ENCODE results near the gene LSP1.
"Not testable (repeated sequence)": the region's sequence is repeated elsewhere in the genome, so short reads cannot be mapped to it uniquely, and the experiment has no call there.

Gene LSP1

GRCh38 chr11:1852877-1853276 is at the start of gene LSP1:
TSS of gene LSP1 (plus strand) at chr11:1853084. CDS start at chr11:1853145, 61 bp downstream.
- H3K4me3 Mint-ChIP-seq = peak within 1 kb of the TSS; percentile 96
- H3K27ac Mint-ChIP-seq = peak within 1 kb of the TSS; percentile 98
- no peaks in the 10 kb centered on the region for H3K27me3 Mint-ChIP-seq
- no peaks in the 10 kb centered on the region for H3K36me3 Mint-ChIP-seq
- H3K9me3 Mint-ChIP-seq = no peaks in the 10 kb centered on the region
- H3K4me1 Mint-ChIP-seq = peaks cover 67% of the 10 kb centered on the region

DNA sequence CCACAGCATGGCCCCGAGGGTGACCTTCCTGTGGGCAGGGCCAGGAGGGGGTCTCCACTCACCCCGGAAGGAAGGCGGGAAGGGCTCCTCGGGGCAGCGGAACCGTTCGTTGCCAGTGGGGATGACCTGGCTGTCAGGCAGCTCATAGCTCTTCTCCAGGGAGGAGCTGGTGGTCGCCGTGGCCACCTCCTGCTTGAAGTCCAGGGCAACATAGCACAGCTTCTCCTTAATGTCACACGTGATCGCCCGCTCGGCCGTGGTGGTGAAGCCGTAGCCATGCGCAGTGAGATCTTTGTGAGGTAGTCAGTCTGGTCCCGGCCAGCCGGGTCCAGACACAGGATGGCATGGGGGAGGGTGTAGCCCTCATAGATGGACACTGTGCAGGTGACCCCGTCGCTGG is 49.6 kb upstream of the LSP1 start:
- H3K4me1 Mint-ChIP-seq = no peaks in the 10 kb centered on the region
- no peaks in the 10 kb centered on the region for H3K9me3 Mint-ChIP-seq
- H3K36me3 Mint-ChIP-seq = no peaks in the 10 kb centered on the region
- H3K4me3 Mint-ChIP-seq = no peak overlapping the region
- peaks cover 8% of the 10 kb centered on the region for H3K27me3 Mint-ChIP-seq
- H3K27ac Mint-ChIP-seq = no peak overlapping the region

DNA sequence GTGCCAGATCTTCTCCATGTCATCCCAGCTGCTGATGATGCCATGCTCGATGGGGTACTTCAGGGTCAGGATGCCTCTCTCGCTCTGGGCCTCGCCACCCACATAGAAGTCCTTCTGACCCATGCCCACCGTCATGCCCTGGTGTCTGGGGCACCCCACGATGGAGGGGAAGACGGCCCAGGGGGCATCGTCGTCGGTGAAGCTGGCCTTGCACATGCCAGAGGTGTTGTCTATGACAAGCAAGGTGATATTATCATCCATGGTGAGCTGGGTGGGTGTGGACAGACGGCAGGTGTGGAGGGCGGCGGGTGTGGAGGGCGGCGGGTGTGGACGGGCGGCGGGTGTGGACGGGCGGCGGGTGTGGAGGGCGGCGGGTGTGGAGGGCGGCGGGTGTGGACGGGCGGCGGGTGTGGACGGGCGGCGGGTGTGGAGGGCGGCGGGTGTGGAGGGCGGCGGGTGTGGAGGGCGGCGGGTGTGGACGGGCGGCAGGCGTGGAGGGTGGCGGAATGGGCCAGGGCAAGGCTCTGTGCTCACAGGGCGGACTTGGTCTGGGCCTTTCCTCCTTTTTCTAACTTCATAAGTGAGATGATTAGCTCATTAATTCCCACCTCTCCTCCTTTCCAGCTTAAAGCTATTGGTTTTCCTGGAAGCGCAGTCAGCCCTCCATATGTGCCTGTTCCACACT is 48.9 kb upstream of the LSP1 start:
- H3K36me3 Mint-ChIP-seq, H3K4me1 Mint-ChIP-seq, H3K27ac Mint-ChIP-seq, H3K4me3 Mint-ChIP-seq, H3K27me3 Mint-ChIP-seq, H3K9me3 Mint-ChIP-seq: not testable (repeated sequence)

DNA sequence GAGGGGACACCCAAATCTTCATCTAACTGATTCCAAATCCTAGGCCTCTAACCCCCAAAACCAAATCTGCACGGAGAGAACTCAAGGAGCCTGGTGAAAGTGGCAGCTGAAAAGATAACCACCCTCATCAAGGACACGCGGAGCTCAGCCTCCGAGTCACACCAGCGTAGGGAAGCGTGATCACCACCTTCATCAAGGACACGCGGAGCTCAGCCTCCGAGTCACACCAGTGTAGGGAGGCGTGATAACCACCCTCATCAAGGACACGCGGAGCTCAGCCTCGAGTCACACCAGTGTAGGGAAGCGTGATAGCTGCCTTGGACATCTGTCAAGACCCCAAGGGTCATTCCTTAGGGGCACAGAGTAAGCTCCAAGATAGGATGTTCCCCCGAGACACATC is 47.4 kb upstream of the LSP1 start:
- Mint-ChIP-seq H3K27ac (no peak overlapping the region), H3K4me3 (no peak overlapping the region), H3K9me3 (no peaks in the 10 kb centered on the region), H3K36me3 (no peaks in the 10 kb centered on the region), H3K27me3 (peaks cover 4% of the 10 kb centered on the region), H3K4me1 (no peaks in the 10 kb centered on the region)

DNA sequence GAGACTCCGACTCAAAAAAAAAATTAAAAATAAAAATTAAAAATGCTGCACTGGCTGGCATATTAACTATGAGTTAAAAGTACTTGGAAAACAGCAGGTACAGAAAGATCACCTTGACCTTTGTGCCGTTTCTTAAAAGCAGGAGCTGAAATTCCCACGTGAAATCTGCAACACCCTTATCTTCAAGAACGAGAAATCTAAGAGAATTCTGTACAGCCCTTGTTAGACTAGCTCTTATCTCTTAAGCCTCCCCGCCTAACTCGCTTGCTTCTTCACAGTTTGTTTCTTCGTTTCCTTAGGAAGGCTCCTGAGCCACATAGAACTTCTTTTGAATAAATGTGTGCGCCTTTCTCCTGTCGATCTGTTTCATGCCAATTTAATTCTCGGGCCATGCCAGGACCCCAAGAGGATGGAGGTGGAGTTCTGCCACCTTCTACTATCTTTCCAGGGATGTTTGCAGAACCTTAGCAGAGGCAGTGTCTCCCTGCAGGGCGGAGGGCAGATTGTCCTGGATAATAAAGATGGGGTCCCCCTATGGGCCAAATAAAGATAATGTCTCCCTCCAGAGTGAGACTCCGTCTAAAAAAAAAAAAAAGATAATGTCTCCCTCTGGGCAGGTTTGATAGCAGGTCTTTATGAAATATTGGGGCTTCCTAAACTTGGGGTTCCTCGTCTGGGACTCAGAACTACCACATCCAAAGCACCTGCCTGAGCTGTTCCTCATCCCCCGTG is 45.5 kb upstream of the LSP1 start:
- H3K9me3 Mint-ChIP-seq = no peaks in the 10 kb centered on the region
- H3K4me3 Mint-ChIP-seq = no peak overlapping the region
- H3K27ac Mint-ChIP-seq = no peak overlapping the region
- no peaks in the 10 kb centered on the region for H3K36me3 Mint-ChIP-seq
- no peaks in the 10 kb centered on the region for H3K4me1 Mint-ChIP-seq
- peaks cover 3% of the 10 kb centered on the region for H3K27me3 Mint-ChIP-seq

GRCh38 chr11:1810761-1811160 is 42.1 kb upstream of the LSP1 start:
- Mint-ChIP-seq H3K9me3 (no peaks in the 10 kb centered on the region), H3K4me3 (no peak overlapping the region), H3K36me3 (no peaks in the 10 kb centered on the region), H3K27ac (no peak overlapping the region), H3K4me1 (no peaks in the 10 kb centered on the region), H3K27me3 (no peaks in the 10 kb centered on the region)

DNA sequence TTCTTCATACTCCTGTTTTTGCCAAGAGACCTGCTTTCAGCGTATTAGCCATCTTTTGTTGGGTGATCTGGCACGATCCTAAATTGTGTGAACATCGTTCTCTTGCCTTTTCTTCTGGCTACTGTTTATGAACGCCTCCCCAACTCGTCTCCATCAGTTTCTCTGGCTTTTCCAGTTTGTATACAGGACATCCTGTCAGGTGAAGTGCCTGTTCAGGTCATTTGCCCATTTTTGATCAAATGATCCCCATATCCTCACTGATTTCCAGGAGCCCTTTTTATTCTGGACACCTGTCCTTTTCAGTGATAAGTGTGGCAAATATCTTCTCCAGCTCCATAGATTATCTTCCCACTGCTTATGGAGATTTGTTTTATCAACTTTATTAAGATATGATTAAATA is 40.6 kb upstream of the LSP1 start:
- H3K27me3 Mint-ChIP-seq = no peaks in the 10 kb centered on the region
- H3K27ac Mint-ChIP-seq = no peak overlapping the region
- H3K9me3 Mint-ChIP-seq = no peaks in the 10 kb centered on the region
- no peaks in the 10 kb centered on the region for H3K36me3 Mint-ChIP-seq
- H3K4me1 Mint-ChIP-seq = no peaks in the 10 kb centered on the region
- H3K4me3 Mint-ChIP-seq = no peak overlapping the region

GRCh38 chr11:1812801-1813200 is 40.1 kb upstream of the LSP1 start:
- Mint-ChIP-seq H3K4me3 (no peak overlapping the region), H3K36me3 (no peaks in the 10 kb centered on the region), H3K4me1 (no peaks in the 10 kb centered on the region), H3K27ac (peak overlapping the region; percentile 31), H3K9me3 (no peaks in the 10 kb centered on the region), H3K27me3 (no peaks in the 10 kb centered on the region)

GRCh38 chr11:1813356-1813755 is 39.5 kb upstream of the LSP1 start:
- not testable (repeated sequence) for H3K27ac Mint-ChIP-seq, H3K4me3 Mint-ChIP-seq, H3K9me3 Mint-ChIP-seq, H3K36me3 Mint-ChIP-seq, H3K4me1 Mint-ChIP-seq, H3K27me3 Mint-ChIP-seq

GRCh38 chr11:1814691-1815090 is 38.2 kb upstream of the LSP1 start:
- Mint-ChIP-seq H3K9me3 (no peaks in the 10 kb centered on the region), H3K4me3 (no peak overlapping the region), H3K27me3 (no peaks in the 10 kb centered on the region), H3K36me3 (no peaks in the 10 kb centered on the region), H3K4me1 (no peaks in the 10 kb centered on the region), H3K27ac (no peak overlapping the region)

DNA sequence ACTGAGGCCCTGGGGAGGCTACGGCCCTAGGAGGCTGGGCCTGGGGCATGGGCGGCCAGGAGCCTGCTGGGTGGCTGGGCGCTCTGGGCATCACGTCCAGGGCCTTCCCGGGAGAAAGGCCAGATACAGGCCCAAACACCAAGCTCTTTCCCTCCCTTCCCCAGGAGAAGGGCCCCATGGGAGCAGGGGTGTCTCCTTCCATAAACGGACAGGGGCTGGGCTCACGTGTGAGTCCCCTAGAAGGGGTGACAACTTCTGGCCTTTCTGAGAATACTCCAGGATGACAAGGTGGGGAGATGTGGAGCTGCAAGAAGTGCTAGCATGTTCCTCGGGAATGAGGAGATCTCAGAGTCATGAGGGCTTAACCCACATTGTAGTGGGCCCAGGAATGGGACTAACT is 37.6 kb upstream of the LSP1 start:
- H3K9me3 Mint-ChIP-seq = no peaks in the 10 kb centered on the region
- no peaks in the 10 kb centered on the region for H3K27me3 Mint-ChIP-seq
- no peak overlapping the region for H3K27ac Mint-ChIP-seq
- H3K4me3 Mint-ChIP-seq = no peak overlapping the region
- no peaks in the 10 kb centered on the region for H3K36me3 Mint-ChIP-seq
- H3K4me1 Mint-ChIP-seq = no peaks in the 10 kb centered on the region

DNA sequence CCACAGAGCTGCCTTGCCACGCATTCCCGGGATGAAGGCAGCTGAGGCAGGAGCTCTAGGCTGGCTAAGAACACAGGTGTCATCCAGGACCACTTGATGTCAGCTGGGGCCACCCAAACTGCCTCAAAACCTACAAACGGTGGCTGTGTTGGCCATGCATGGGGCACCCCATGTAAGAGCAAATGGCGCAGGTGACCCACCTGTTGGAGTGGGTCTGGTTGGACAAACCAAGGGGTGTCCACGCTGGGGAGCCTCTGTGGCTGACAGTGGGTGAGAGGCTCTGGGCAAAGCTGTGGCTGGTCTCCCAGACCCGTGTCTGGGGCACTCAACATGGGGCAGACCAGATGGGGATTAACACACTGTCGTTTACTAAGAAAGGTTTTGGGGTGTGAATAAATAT is 37.1 kb upstream of the LSP1 start:
- H3K4me3 Mint-ChIP-seq = no peak overlapping the region
- no peaks in the 10 kb centered on the region for H3K27me3 Mint-ChIP-seq
- no peak overlapping the region for H3K27ac Mint-ChIP-seq
- no peaks in the 10 kb centered on the region for H3K9me3 Mint-ChIP-seq
- no peaks in the 10 kb centered on the region for H3K36me3 Mint-ChIP-seq
- H3K4me1 Mint-ChIP-seq = no peaks in the 10 kb centered on the region

GRCh38 chr11:1817000-1817399 is 35.9 kb upstream of the LSP1 start:
- H3K4me1 Mint-ChIP-seq = no peaks in the 10 kb centered on the region
- no peaks in the 10 kb centered on the region for H3K27me3 Mint-ChIP-seq
- H3K9me3 Mint-ChIP-seq = no peaks in the 10 kb centered on the region
- no peak overlapping the region for H3K27ac Mint-ChIP-seq
- no peak overlapping the region for H3K4me3 Mint-ChIP-seq
- H3K36me3 Mint-ChIP-seq = no peaks in the 10 kb centered on the region

DNA sequence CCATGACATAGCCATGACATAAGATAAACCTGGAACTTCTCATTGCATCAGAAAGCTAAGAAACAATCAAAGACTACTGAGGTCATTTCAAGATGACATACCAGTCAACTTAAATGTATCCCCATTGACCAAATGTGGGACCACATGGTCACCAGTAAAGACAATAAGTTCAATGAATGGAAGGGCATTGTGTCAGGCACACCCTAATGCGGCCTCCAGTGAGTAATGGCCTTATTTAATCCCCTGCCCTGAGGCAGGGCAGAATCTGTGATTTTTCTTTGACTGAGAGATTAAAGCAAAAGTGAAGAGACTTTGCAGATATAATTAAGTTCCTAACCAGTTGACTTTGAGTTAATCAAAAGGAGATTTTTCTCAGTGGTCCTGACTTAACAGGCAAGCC is 35.4 kb upstream of the LSP1 start:
- no peaks in the 10 kb centered on the region for H3K36me3 Mint-ChIP-seq
- no peaks in the 10 kb centered on the region for H3K4me1 Mint-ChIP-seq
- no peaks in the 10 kb centered on the region for H3K9me3 Mint-ChIP-seq
- H3K4me3 Mint-ChIP-seq = no peak overlapping the region
- no peak overlapping the region for H3K27ac Mint-ChIP-seq
- no peaks in the 10 kb centered on the region for H3K27me3 Mint-ChIP-seq

- Mint-ChIP-seq H3K4me1 (no peaks in the 10 kb centered on the region), H3K4me3 (no peak overlapping the region), H3K36me3 (no peaks in the 10 kb centered on the region)
Observed at GRCh38 chr11:1819074-1819473, 33.8 kb upstream of the LSP1 start.

DNA sequence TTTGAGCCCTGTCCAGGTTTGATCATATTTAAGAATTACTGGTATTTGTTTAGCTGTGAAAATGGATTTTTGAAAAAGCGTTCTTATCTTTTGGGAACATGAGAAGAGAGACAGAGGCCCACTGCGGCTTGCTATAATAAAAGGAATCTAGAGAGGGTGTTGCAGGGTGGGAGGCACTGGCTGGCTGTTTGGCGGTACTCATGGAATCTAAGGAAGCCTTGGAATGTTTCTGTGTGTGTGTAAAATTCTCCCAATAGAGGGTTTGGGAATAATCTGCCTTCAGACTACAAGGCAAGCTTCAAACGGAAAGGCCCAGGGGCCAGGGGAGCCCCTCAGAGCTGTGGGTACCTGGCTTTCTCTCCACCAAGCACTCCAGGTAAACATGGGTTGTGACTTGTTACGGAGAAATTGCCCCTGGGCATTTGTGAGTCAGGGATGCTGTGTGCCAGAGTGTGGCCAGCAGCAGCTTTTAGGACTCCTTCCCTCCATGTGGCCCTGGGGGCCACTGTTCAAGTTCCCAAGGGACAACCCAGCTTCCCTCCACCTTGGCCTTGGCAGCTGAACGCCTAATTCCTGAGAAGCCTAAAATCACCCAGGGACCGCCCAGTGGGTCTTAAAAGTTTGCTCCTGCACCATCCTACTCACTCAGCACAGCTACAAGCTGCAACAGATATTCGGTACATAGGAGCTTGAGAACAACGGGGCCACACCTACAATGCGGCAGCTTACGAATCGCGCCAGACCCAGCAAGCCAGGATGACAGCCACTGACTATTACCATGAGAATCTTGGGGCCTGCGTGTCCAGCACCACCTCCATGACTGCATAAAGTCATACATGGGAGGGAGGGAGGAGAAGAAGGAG is 32.2 kb upstream of the LSP1 start:
- Mint-ChIP-seq H3K4me1 (no peaks in the 10 kb centered on the region), H3K27ac (no peak overlapping the region), H3K36me3 (no peaks in the 10 kb centered on the region), H3K27me3 (no peaks in the 10 kb centered on the region), H3K4me3 (no peak overlapping the region), H3K9me3 (no peaks in the 10 kb centered on the region)

More at GRCh38 chr11:1819074-1819473, 33.8 kb upstream of the LSP1 start:
- H3K27me3 Mint-ChIP-seq = no peaks in the 10 kb centered on the region
- H3K9me3 Mint-ChIP-seq = no peaks in the 10 kb centered on the region
- no peak overlapping the region for H3K27ac Mint-ChIP-seq

Measured in activated naive CD4-positive, alpha-beta T cell treated with anti-CD3 and anti-CD28 coated beads, Interleukin-2, amount 50 U/mL, for 24 hours (primary cell).